ENCODE measurements around the gene USF1. TPM values are rescaled to one million over a fixed set of nuclear protein-coding genes. Genes with fewer than 3 reads are reported as not detected.

The USF1 gene
- total and polyA plus RNA-seq, 4 donors: 19.2 to 43.5 (median 27.2) TPM

GRCh38 chr1:161051219-161051618 is 5.4 kb upstream of the USF1 start:
- peaks cover 0 to 7% (median 2%) of the 10 kb centered on the region in 4 donors for H3K9me3 ChIP-seq (ENCODE audit: control insufficient read depth in 4 of 4, low read length in 3 of 4)
- no peak overlapping the region for H3K9ac ChIP-seq (ENCODE audit: low read depth in 1 of 2, low read length in 2 of 2)
- H3K27me3 ChIP-seq (ENCODE audit: control insufficient read depth in 4 of 4, insufficient read depth in 4 of 4, low read length in 3 of 4): no peaks in the 10 kb centered on the region
- H3K27ac ChIP-seq (ENCODE audit: low read depth in 1 of 2, low read length in 2 of 2): no peak overlapping the region
- 94% methylated on average over 10 of the region's 10 CpGs for WGBS
- DNase-seq (ENCODE audit: low spot score): no peak
- H3K4me3 ChIP-seq (ENCODE audit: low read depth in 1 of 3, low read length in 3 of 3): no peak overlapping the region
- H3K4me1 ChIP-seq (ENCODE audit: control insufficient read depth in 4 of 4, insufficient read depth in 4 of 4, low read length in 3 of 4): peaks cover 0 to 10% (median 2%) of the 10 kb centered on the region in 4 donors
- H3K36me3 ChIP-seq (ENCODE audit: control insufficient read depth in 4 of 4, insufficient read depth in 3 of 4, low read depth in 1 of 4, low read length in 3 of 4): peaks cover 0 to 5% (median 0%) of the 10 kb centered on the region in 4 donors
- no peak for TF ChIP-seq HNF4G (IDR thresholded peaks at IDR 0.05)
- no peak for TF ChIP-seq JUND (IDR thresholded peaks at IDR 0.05)
- no peak for TF ChIP-seq FOXA2 (IDR thresholded peaks at IDR 0.05)
- TF ChIP-seq RAD21 (IDR thresholded peaks at IDR 0.05): no peak
- no peak for TF ChIP-seq FOXA1 (IDR thresholded peaks at IDR 0.05)
- no peak for TF ChIP-seq REST (IDR thresholded peaks at IDR 0.05)
- no peak for TF ChIP-seq CTCF (IDR thresholded peaks at IDR 0.05; ENCODE audit: low read depth, low read length, missing input control)
- no peak for TF ChIP-seq YY1 (IDR thresholded peaks at IDR 0.05)
- TF ChIP-seq GABPA (IDR thresholded peaks at IDR 0.05 in 1 of 2, conservative IDR thresholded peaks at IDR 0.05 in 1 of 2): no peak
- no peak for TF ChIP-seq HNF4A (conservative IDR thresholded peaks at IDR 0.05)
- TF ChIP-seq EGR1 (IDR thresholded peaks at IDR 0.05; ENCODE audit: low read depth in 2 of 2): no peak
- no peak for TF ChIP-seq MAX (IDR thresholded peaks at IDR 0.05)
- TF ChIP-seq TAF1 (conservative IDR thresholded peaks at IDR 0.05): no peak
- TF ChIP-seq RXRA (IDR thresholded peaks at IDR 0.05): no peak
- TF ChIP-seq ZBTB33 (IDR thresholded peaks at IDR 0.05): no peak
- no peak for TF ChIP-seq SP1 (IDR thresholded peaks at IDR 0.05)
- no peak for TF ChIP-seq ATF3 (IDR thresholded peaks at IDR 0.05)
- TF ChIP-seq NR2F2 (IDR thresholded peaks at IDR 0.05): no peak

Data from liver (tissue), 9 donors.